A673 (cell line): ENCODE results near the gene GRID1.

Experiments used
- CTCF ChIP-seq: fragments of 300-800, 200-600 bp; sonication (generic); conservative IDR thresholded peaks from 2 replicates; pipeline ENCODE4 v1.5.1; 2017; ENCODE audit warnings: low read depth, mild to moderate bottlenecking, antibody characterized with exemption, low read length, moderate library complexity, mixed read lengths
- EZH2 ChIP-seq: fragments of 200-600 bp; sonication (generic); IDR thresholded peaks from 2 replicates; pipeline ENCODE4 v1.6.1; 2017; ENCODE audit warnings: borderline replicate concordance, low read depth, mild to moderate bottlenecking, mixed read lengths, antibody characterized with exemption, low read length; ENCODE audit not compliant: poor library complexity, severe bottlenecking

- TF ChIP-seq CTCF (no peak), EZH2 (no peak)
These were observed 715.1 kb downstream of the GRID1 start for GRCh38 chr10:85651497-85651882.
